ENCODE results near the gene OTOGL. TPM values are rescaled to one million over a fixed set of nuclear protein-coding genes. Genes with fewer than 3 reads are reported as not detected.
A peak's percentile ranks its signal among the peaks of the same experiment; 100 is the strongest.

OTOGL gene
- total and polyA plus RNA-seq, 2 donors from 2014 or later, result 0.47 to 0.80 TPM

GRCh38 chr12:80316222-80316621 lies 216.9 kb downstream of the OTOGL start:
- DNase-seq, result no peak
- no peak for FAIRE-seq

DNA sequence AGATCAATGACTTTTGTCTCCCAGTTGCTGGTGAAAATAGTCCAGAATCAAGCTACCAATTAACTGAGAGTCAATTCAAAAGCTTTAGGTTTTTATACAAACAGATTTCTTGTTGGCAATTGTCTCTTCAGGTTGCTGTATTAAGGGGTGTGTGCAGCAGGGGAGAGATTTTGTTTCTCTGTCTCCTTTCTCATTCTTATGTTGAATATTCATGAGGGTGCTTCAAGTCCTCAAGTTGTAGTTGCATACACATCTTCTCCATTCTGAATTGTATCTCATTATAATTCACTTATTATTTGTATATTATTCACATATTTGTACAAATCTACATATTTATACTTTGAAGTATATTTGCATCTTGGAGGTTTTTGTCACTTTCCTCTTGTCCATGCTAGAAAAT lies 218.0 kb downstream of the OTOGL start:
- FAIRE-seq (no peak), DNase-seq (no peak)
- Histone ChIP-seq H3K9ac (ENCODE audit: low read length in 3 of 3) (no peak overlapping the region), H3K27ac (ENCODE audit: low read depth in 2 of 2, low read length in 2 of 2) (no peak overlapping the region), H3K4me3 (ENCODE audit: low read length in 3 of 3) (no peak overlapping the region), H3K4me1 (ENCODE audit: control insufficient read depth in 2 of 3, insufficient read depth in 2 of 3, low read depth in 1 of 3, low read length in 3 of 3) (no peaks in the 10 kb centered on the region), H3K27me3 (ENCODE audit: control insufficient read depth, insufficient read depth, low read length) (no peaks in the 10 kb centered on the region), H3K9me3 (ENCODE audit: control insufficient read depth in 2 of 3, insufficient read depth in 1 of 3, low read length in 3 of 3) (no peaks in the 10 kb centered on the region), H3K36me3 (ENCODE audit: control insufficient read depth in 2 of 3, insufficient read depth in 3 of 3, low read length in 3 of 3) (peaks cover 0 to 3% (median 0%) of the 10 kb centered on the region in 3 donors)
- intact Hi-C loops (cut with DNase I), result no loop called here
- TF ChIP-seq CTCF (IDR thresholded peaks at IDR 0.05; ENCODE audit: borderline replicate concordance, extremely low read depth, insufficient read depth), result no peak

More at GRCh38 chr12:80316222-80316621, 216.9 kb downstream of the OTOGL start:
- TF ChIP-seq CTCF (IDR thresholded peaks at IDR 0.05; ENCODE audit: borderline replicate concordance, extremely low read depth, insufficient read depth), result no peak
- H3K9ac ChIP-seq (ENCODE audit: low read length in 3 of 3), result no peak overlapping the region
- H3K27me3 ChIP-seq (ENCODE audit: control insufficient read depth, insufficient read depth, low read length), result no peaks in the 10 kb centered on the region
- H3K4me3 ChIP-seq (ENCODE audit: low read length in 3 of 3), result no peak overlapping the region
- H3K27ac ChIP-seq (ENCODE audit: low read depth in 2 of 2, low read length in 2 of 2), result no peak overlapping the region
- H3K4me1 ChIP-seq (ENCODE audit: control insufficient read depth in 2 of 3, insufficient read depth in 2 of 3, low read depth in 1 of 3, low read length in 3 of 3), result no peaks in the 10 kb centered on the region
- no peaks in the 10 kb centered on the region for H3K9me3 ChIP-seq (ENCODE audit: control insufficient read depth in 2 of 3, insufficient read depth in 1 of 3, low read length in 3 of 3)
- intact Hi-C loops (cut with DNase I), result no loop called here
- H3K36me3 ChIP-seq (ENCODE audit: control insufficient read depth in 2 of 3, insufficient read depth in 3 of 3, low read length in 3 of 3), result peaks cover 0 to 3% (median 0%) of the 10 kb centered on the region in 3 donors

DNA sequence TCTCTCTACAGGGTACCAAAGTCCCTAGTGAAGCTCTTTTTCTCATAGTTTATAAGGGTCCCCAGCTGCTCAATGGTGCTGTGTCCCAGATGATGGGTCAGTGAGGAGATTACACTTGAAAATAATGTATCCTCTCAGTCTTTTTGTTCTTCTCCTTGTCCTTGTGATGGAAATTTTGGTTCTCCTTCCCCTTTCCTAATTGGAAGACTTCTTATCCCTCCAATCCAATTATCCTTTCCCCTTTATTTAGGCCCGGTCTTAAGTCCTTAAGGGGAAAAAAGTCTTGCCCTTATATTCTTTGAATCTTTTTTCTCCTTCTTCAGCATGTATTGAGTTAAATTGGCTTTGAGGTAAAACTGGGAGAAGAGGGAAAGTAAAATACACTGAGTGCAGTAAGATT lies 218.6 kb downstream of the OTOGL start:
- Histone ChIP-seq H3K9ac (ENCODE audit: low read length in 3 of 3) (no peak overlapping the region), H3K9me3 (ENCODE audit: control insufficient read depth in 2 of 3, insufficient read depth in 1 of 3, low read length in 3 of 3) (no peaks in the 10 kb centered on the region), H3K27ac (ENCODE audit: low read depth in 2 of 2, low read length in 2 of 2) (no peak overlapping the region), H3K4me3 (ENCODE audit: low read length in 3 of 3) (no peak overlapping the region), H3K27me3 (ENCODE audit: control insufficient read depth, insufficient read depth, low read length) (no peaks in the 10 kb centered on the region), H3K36me3 (ENCODE audit: control insufficient read depth in 2 of 3, insufficient read depth in 3 of 3, low read length in 3 of 3) (peaks cover 0 to 3% (median 0%) of the 10 kb centered on the region in 3 donors), H3K4me1 (ENCODE audit: control insufficient read depth in 2 of 3, insufficient read depth in 2 of 3, low read depth in 1 of 3, low read length in 3 of 3) (no peaks in the 10 kb centered on the region)
- TF ChIP-seq CTCF (IDR thresholded peaks at IDR 0.05; ENCODE audit: borderline replicate concordance, extremely low read depth, insufficient read depth), result no peak
- DNase-seq (no peak), FAIRE-seq (no peak)
- intact Hi-C loops (cut with DNase I), result no loop called here

GRCh38 chr12:80320121-80320678 lies 220.9 kb downstream of the OTOGL start:
- TF ChIP-seq CTCF (IDR thresholded peaks at IDR 0.05; ENCODE audit: borderline replicate concordance, extremely low read depth, insufficient read depth), result no peak
- Histone ChIP-seq H3K4me3 (ENCODE audit: low read length in 3 of 3) (no peak overlapping the region), H3K9ac (ENCODE audit: low read length in 3 of 3) (no peak overlapping the region), H3K27me3 (ENCODE audit: control insufficient read depth, insufficient read depth, low read length) (no peaks in the 10 kb centered on the region), H3K9me3 (ENCODE audit: control insufficient read depth in 2 of 3, insufficient read depth in 1 of 3, low read length in 3 of 3) (no peaks in the 10 kb centered on the region), H3K36me3 (ENCODE audit: control insufficient read depth in 2 of 3, insufficient read depth in 3 of 3, low read length in 3 of 3) (peaks cover 0 to 3% (median 0%) of the 10 kb centered on the region in 3 donors), H3K4me1 (ENCODE audit: control insufficient read depth in 2 of 3, insufficient read depth in 2 of 3, low read depth in 1 of 3, low read length in 3 of 3) (no peaks in the 10 kb centered on the region), H3K27ac (ENCODE audit: low read depth in 2 of 2, low read length in 2 of 2) (no peak overlapping the region)
- intact Hi-C loops (cut with DNase I), result no loop called here
- DNase-seq, result no peak
- peak; percentile 11 for FAIRE-seq

Measured in kidney (tissue), 14 donors.